ENCODE results near the gene LAMA1. TPM values are rescaled to one million over a fixed set of nuclear protein-coding genes. Genes with fewer than 3 reads are reported as not detected.

The LAMA1 gene
- total and polyA plus RNA-seq, 3 experiments from 2014 or later, result not detected

DNA sequence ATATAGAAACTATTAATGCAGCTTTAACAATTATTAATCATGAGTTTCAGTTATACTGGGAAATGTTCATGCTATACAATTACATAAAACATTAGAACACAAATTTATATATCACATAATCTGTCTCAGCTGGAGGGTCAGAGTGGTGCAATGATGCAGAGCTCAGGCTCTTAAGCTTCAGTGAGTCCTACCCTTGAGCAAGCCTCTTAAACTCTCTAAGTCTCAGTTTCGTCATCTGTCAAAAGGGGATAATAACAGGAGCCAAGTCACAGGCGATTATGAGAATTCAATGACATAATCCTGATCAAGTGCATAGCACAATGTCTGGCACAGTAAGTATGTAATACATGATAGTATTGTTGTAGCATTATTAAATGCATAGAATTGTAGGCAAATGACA, 46.0 kb downstream of the LAMA1 start:
- CTCF ChIA-PET, result no interaction called here
- Histone ChIP-seq H3K27ac (ENCODE audit: low read depth, low read length) (no peak overlapping the region), H3K9me3 (ENCODE audit: low read length) (no peaks in the 10 kb centered on the region), H3K4me3 (ENCODE audit: low read length) (no peak overlapping the region), H3K36me3 (ENCODE audit: insufficient read depth, low read length) (no peaks in the 10 kb centered on the region), H3K27me3 (ENCODE audit: insufficient read depth, low read length, poor library complexity, severe bottlenecking) (no peaks in the 10 kb centered on the region), H3K4me1 (ENCODE audit: insufficient read depth, low read length) (no peaks in the 10 kb centered on the region)
- Mint-ChIP-seq H3K36me3 (no peaks in the 10 kb centered on the region), H3K9me3 (peaks cover 3 to 6% (median 5%) of the 10 kb centered on the region in 5 donors), H3K27me3 (peaks cover 0 to 1% of the 10 kb centered on the region in 2 donors), H3K27ac (no peak overlapping the region), H3K4me3 (no peak overlapping the region), H3K4me1 (no peaks in the 10 kb centered on the region)
- no peak for DNase-seq
- POLR2A ChIA-PET, result no interaction called here

DNA sequence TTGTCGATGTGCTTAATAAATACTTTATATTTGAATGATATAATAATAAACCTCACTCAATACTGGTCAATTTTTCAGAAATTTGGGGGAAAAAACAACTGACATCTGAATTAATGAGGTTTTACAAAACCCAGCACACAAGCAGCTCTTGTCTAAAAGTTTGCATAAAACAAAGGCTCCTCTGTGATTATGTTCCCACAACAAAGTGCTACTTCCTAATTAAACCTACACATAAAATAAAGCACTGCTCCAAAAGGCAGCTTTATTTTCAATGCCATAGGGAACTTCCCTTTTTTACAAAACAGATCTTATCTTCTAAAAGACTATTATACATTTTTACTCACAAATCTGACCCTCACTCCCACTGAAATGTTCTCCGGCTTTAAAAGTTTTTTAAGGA, 47.1 kb downstream of the LAMA1 start:
- Mint-ChIP-seq H3K4me3 (no peak overlapping the region), H3K36me3 (no peaks in the 10 kb centered on the region), H3K4me1 (no peaks in the 10 kb centered on the region), H3K27ac (no peak overlapping the region), H3K27me3 (peaks cover 0 to 1% of the 10 kb centered on the region in 2 donors), H3K9me3 (peaks cover 2 to 5% (median 3%) of the 10 kb centered on the region in 5 donors)
- H3K4me3 ChIP-seq (ENCODE audit: low read length), result no peak overlapping the region
- no peak overlapping the region for H3K27ac ChIP-seq (ENCODE audit: low read depth, low read length)
- no peaks in the 10 kb centered on the region for H3K36me3 ChIP-seq (ENCODE audit: insufficient read depth, low read length)
- no peak for DNase-seq
- CTCF ChIA-PET, result no interaction called here
- POLR2A ChIA-PET, result no interaction called here
- H3K9me3 ChIP-seq (ENCODE audit: low read length), result no peaks in the 10 kb centered on the region
- no peaks in the 10 kb centered on the region for H3K27me3 ChIP-seq (ENCODE audit: insufficient read depth, low read length, poor library complexity, severe bottlenecking)
- no peaks in the 10 kb centered on the region for H3K4me1 ChIP-seq (ENCODE audit: insufficient read depth, low read length)

DNA sequence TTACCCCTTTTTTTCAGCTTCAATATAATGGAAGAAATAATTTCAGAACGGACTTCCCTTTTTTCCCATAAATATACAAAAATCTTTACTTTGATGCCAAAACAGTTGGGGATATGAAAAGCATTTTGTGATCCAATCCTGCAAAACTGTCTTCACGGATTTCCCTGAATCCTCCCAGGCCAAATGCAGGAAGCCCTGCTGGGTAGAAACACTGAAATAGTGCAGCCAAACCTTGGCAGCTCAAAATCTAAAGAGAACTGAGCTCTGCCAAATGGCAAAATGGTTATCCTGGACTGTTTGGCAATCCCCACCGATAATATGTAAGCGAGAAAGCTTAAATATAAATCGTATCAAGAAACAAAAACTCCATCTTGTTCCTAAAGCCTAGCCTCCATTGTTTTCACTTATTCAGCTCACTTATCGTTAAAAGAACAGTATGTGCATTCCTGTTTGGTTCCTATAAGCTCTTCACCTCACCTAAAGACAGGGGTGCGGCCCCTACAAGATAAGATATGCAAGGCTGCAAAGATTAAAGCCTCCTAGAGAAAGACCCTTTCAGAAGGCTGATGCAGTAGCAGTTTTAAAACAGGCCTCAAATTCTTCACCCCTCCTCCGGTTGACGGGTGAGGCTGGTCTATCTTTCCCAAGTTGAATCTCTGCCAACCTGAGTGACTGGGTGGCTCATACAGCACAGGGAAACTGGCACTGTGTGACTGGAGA, 48.6 kb downstream of the LAMA1 start:
- H3K27me3 ChIP-seq (ENCODE audit: insufficient read depth, low read length, poor library complexity, severe bottlenecking), result no peaks in the 10 kb centered on the region
- ChIA-PET CTCF (no interaction called here), POLR2A (no interaction called here)
- H3K4me3 ChIP-seq (ENCODE audit: low read length), result no peak overlapping the region
- DNase-seq, result no peak
- no peaks in the 10 kb centered on the region for H3K4me1 ChIP-seq (ENCODE audit: insufficient read depth, low read length)
- Mint-ChIP-seq H3K4me1 (no peaks in the 10 kb centered on the region), H3K9me3 (peaks cover 2 to 10% (median 5%) of the 10 kb centered on the region in 5 donors), H3K27ac (no peak overlapping the region), H3K36me3 (no peaks in the 10 kb centered on the region), H3K27me3 (peaks cover 0 to 1% of the 10 kb centered on the region in 2 donors), H3K4me3 (no peak overlapping the region)
- H3K27ac ChIP-seq (ENCODE audit: low read depth, low read length), result no peak overlapping the region
- H3K9me3 ChIP-seq (ENCODE audit: low read length), result no peaks in the 10 kb centered on the region
- no peaks in the 10 kb centered on the region for H3K36me3 ChIP-seq (ENCODE audit: insufficient read depth, low read length)

DNA sequence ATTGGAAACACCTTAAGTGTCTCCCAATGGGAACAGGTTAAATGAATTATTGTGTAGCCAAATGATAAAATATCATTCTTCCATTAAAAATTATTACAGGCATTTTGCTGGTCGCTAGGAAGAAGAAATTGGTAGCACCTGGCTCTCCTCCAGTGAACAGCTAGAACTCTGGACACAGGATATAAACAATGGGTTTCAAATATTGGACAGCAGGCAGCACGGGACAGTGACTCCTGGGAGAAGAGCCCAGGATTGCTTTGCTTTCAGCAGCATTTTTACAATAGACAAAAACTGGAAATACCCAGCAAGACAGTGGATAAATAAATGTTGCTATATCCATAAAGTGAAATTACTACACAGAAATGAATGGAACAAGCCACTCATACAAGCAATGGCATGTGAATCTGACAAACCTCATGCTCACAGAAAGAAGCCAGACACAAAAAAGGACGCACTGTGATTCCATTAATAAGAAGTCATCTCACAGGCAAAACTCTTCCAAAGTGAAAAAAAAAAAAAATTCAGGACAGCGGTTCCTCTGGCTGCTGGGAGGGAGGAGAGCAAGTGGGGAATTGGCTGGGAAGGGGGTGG, 50.5 kb downstream of the LAMA1 start:
- Mint-ChIP-seq H3K27ac (no peak overlapping the region), H3K4me3 (no peak overlapping the region), H3K4me1 (no peaks in the 10 kb centered on the region), H3K36me3 (no peaks in the 10 kb centered on the region), H3K9me3 (peaks cover 0 to 7% (median 2%) of the 10 kb centered on the region in 5 donors), H3K27me3 (peaks cover 0 to 1% of the 10 kb centered on the region in 2 donors)
- CTCF ChIA-PET, result no interaction called here
- H3K27me3 ChIP-seq (ENCODE audit: insufficient read depth, low read length, poor library complexity, severe bottlenecking), result no peaks in the 10 kb centered on the region
- DNase-seq, result no peak
- no peak overlapping the region for H3K4me3 ChIP-seq (ENCODE audit: low read length)
- POLR2A ChIA-PET, result no interaction called here
- no peak overlapping the region for H3K27ac ChIP-seq (ENCODE audit: low read depth, low read length)
- no peaks in the 10 kb centered on the region for H3K4me1 ChIP-seq (ENCODE audit: insufficient read depth, low read length)
- H3K9me3 ChIP-seq (ENCODE audit: low read length), result no peaks in the 10 kb centered on the region
- no peaks in the 10 kb centered on the region for H3K36me3 ChIP-seq (ENCODE audit: insufficient read depth, low read length)

DNA sequence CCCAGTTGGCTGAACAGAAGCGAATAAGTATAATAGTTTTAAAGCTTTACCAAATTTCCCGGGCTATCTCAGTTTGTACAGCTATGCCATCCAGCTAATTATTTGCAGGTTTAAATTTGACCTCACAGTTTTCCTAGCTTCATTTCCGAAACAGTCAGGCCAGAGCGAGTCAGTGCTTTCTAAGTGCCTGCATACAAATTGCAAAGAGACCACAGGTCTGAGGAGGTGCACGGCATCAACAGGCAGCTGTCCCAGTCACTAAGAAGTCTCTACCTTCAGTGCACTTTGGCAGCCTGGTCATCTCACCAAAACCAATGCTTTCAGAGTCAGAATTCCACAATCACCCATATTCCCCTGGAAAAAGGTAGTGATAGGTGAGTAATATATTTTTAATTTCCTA, 51.9 kb downstream of the LAMA1 start:
- H3K9me3 ChIP-seq (ENCODE audit: low read length), result no peaks in the 10 kb centered on the region
- peaks cover 0 to 7% (median 2%) of the 10 kb centered on the region in 5 donors for H3K9me3 Mint-ChIP-seq
- no peaks in the 10 kb centered on the region for H3K36me3 Mint-ChIP-seq
- ChIA-PET CTCF (no interaction called here), POLR2A (no interaction called here)
- H3K4me3 Mint-ChIP-seq, result no peak overlapping the region
- no peaks in the 10 kb centered on the region for H3K27me3 ChIP-seq (ENCODE audit: insufficient read depth, low read length, poor library complexity, severe bottlenecking)
- H3K27me3 Mint-ChIP-seq, result peaks cover 0 to 1% of the 10 kb centered on the region in 2 donors
- no peak overlapping the region for H3K4me3 ChIP-seq (ENCODE audit: low read length)
- H3K27ac ChIP-seq (ENCODE audit: low read depth, low read length), result no peak overlapping the region
- H3K36me3 ChIP-seq (ENCODE audit: insufficient read depth, low read length), result no peaks in the 10 kb centered on the region
- no peaks in the 10 kb centered on the region for H3K4me1 Mint-ChIP-seq
- no peaks in the 10 kb centered on the region for H3K4me1 ChIP-seq (ENCODE audit: insufficient read depth, low read length)
- no peak for DNase-seq
- no peak overlapping the region for H3K27ac Mint-ChIP-seq

DNA sequence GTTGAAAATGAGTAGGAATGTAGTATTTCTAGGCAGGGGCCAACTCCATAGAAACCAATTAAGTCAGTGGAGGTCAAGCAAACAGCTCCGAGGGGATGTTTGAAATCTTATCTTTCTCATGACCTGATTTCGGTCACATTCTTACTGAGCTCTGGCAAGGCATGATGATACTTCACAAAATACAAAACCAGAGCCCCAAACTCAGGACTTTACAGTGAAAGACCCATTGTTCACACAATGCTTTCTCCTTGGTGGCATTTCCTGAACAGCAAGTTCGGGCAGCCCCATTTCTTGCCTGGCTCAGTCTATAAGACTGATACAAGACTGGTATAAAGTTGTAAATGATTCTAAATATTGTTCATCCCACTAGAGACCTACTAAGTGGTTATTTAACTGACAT, 53.3 kb downstream of the LAMA1 start:
- Mint-ChIP-seq H3K9me3 (peaks cover 0 to 7% (median 2%) of the 10 kb centered on the region in 5 donors), H3K4me3 (no peak overlapping the region), H3K27ac (no peak overlapping the region), H3K4me1 (no peaks in the 10 kb centered on the region), H3K27me3 (peaks cover 0 to 1% of the 10 kb centered on the region in 2 donors), H3K36me3 (no peaks in the 10 kb centered on the region)
- Histone ChIP-seq H3K27ac (ENCODE audit: low read depth, low read length) (no peak overlapping the region), H3K36me3 (ENCODE audit: insufficient read depth, low read length) (no peaks in the 10 kb centered on the region), H3K4me1 (ENCODE audit: insufficient read depth, low read length) (no peaks in the 10 kb centered on the region), H3K9me3 (ENCODE audit: low read length) (no peaks in the 10 kb centered on the region), H3K4me3 (ENCODE audit: low read length) (no peak overlapping the region), H3K27me3 (ENCODE audit: insufficient read depth, low read length, poor library complexity, severe bottlenecking) (no peaks in the 10 kb centered on the region)
- ChIA-PET POLR2A (no interaction called here), CTCF (no interaction called here)
- no peak for DNase-seq

DNA sequence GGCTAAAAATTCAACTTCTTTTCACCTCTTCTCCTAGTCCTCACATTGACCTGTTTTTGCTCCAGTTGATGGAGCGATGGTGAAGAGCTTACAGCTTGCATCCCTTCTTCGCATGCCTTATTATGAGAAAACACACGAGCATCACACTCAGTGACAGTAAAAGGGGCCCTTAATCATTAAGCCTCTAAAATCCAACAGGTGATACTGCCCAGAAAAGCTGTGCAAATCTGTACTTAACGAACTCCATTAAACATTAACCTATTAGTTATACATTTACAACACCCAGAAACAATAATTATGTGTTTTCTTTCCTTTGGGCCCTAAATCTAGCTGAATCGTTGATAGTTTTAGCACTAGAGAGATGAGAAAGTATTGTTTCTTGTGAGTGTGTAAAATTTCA, 54.8 kb downstream of the LAMA1 start:
- Histone ChIP-seq H3K27ac (ENCODE audit: low read depth, low read length) (no peak overlapping the region), H3K4me3 (ENCODE audit: low read length) (no peak overlapping the region), H3K36me3 (ENCODE audit: insufficient read depth, low read length) (no peaks in the 10 kb centered on the region), H3K9me3 (ENCODE audit: low read length) (no peaks in the 10 kb centered on the region), H3K4me1 (ENCODE audit: insufficient read depth, low read length) (no peaks in the 10 kb centered on the region), H3K27me3 (ENCODE audit: insufficient read depth, low read length, poor library complexity, severe bottlenecking) (no peaks in the 10 kb centered on the region)
- no peak for DNase-seq
- H3K36me3 Mint-ChIP-seq, result no peaks in the 10 kb centered on the region
- H3K4me3 Mint-ChIP-seq, result no peak overlapping the region
- CTCF ChIA-PET, result no interaction called here
- peaks cover 0 to 7% (median 2%) of the 10 kb centered on the region in 5 donors for H3K9me3 Mint-ChIP-seq
- H3K27me3 Mint-ChIP-seq, result peaks cover 0 to 1% of the 10 kb centered on the region in 2 donors
- POLR2A ChIA-PET, result no interaction called here
- H3K27ac Mint-ChIP-seq, result no peak overlapping the region
- no peaks in the 10 kb centered on the region for H3K4me1 Mint-ChIP-seq

DNA sequence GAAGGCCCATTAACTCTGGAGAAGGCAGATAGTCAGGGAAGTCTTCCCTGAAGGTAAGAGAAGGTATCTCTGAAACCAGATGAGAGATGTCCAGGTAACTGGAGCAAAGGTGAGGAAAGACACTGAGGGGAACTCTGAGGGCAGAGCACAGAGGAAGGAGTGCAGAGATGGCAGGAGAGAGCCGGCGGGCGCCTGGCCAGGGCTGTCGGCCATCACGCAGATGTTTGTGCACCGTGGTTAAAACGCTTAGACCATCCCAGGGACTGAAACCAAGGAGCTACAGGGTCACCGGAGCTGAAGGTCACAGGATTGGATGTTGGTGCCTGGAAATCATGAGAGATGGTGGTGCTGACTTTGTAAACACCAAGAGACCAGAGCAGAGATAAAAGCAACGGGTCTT, 55.4 kb downstream of the LAMA1 start:
- Histone ChIP-seq H3K36me3 (ENCODE audit: insufficient read depth, low read length) (no peaks in the 10 kb centered on the region), H3K27ac (ENCODE audit: low read depth, low read length) (no peak overlapping the region), H3K4me1 (ENCODE audit: insufficient read depth, low read length) (no peaks in the 10 kb centered on the region), H3K9me3 (ENCODE audit: low read length) (no peaks in the 10 kb centered on the region), H3K4me3 (ENCODE audit: low read length) (no peak overlapping the region), H3K27me3 (ENCODE audit: insufficient read depth, low read length, poor library complexity, severe bottlenecking) (no peaks in the 10 kb centered on the region)
- H3K4me3 Mint-ChIP-seq, result no peak overlapping the region
- ChIA-PET POLR2A (no interaction called here), CTCF (no interaction called here)
- DNase-seq, result no peak
- H3K36me3 Mint-ChIP-seq, result no peaks in the 10 kb centered on the region
- H3K9me3 Mint-ChIP-seq, result peaks cover 0 to 7% (median 2%) of the 10 kb centered on the region in 5 donors
- peaks cover 0 to under 1% of the 10 kb centered on the region in 2 donors for H3K27me3 Mint-ChIP-seq
- no peak overlapping the region for H3K27ac Mint-ChIP-seq
- no peaks in the 10 kb centered on the region for H3K4me1 Mint-ChIP-seq

Measured in CD8-positive, alpha-beta memory T cell (primary cell).